K562 (cell line): ENCODE data around the gene COL20A1.

Source experiments
- GATA2 ChIP-seq: sonication (generic); formaldehyde crosslinking; IDR thresholded peaks from 2 replicates; pipeline ENCODE4 v1.4.0; 2020; ENCODE audit warnings: mild to moderate bottlenecking, missing genetic modification reagents
- MEF2D ChIP-seq: conservative IDR thresholded peaks from 2 replicates; pipeline ENCODE4 v1.6.1; 2016; ENCODE audit warnings: low read depth, missing genetic modification characterization, missing compliant biosample characterization
- PURB ChIP-seq: sonication (generic); formaldehyde crosslinking; IDR thresholded peaks from 2 replicates; pipeline ENCODE4 v1.9.0; 2021; ENCODE audit warnings: low read depth, mild to moderate bottlenecking, missing genetic modification reagents
- RB1 ChIP-seq: fragments of 450-650 bp; IDR thresholded peaks from 2 replicates; pipeline ENCODE4 v1.6.1; 2017; ENCODE audit warnings: low read depth, mild to moderate bottlenecking
- SNIP1 ChIP-seq: fragments of 450-650 bp; IDR thresholded peaks from 2 replicates; pipeline ENCODE4 v1.7.1; 2017; ENCODE audit warnings: low read depth, mild to moderate bottlenecking
- TOE1 ChIP-seq, 2 experiments: fragments of 450-650 bp in 1 of 2; sonication (generic) in 1 of 2; formaldehyde crosslinking in 1 of 2; IDR thresholded peaks; 2 replicates each; pipeline versions ENCODE4 v1.7.1 to v1.8.0; 2016 to 2022; ENCODE audit warnings: borderline replicate concordance in 2 of 2, mild to moderate bottlenecking in 2 of 2, antibody characterized with exemption in 1 of 2, inconsistent platforms in 1 of 2, low read depth in 1 of 2, missing genetic modification reagents in 1 of 2, moderate library complexity in 1 of 2
- ZBTB33 ChIP-seq: sonication (generic); formaldehyde crosslinking; IDR thresholded peaks from 2 replicates; pipeline ENCODE4 v1.8.1; 2023; ENCODE audit warnings: mild to moderate bottlenecking, missing genetic modification reagents
- TF ChIP-seq, protein P1 (sequence below): sonication (generic); formaldehyde crosslinking; IDR thresholded peaks from 2 replicates; pipeline ENCODE4 v1.8.1; 2023; ENCODE audit warnings: mild to moderate bottlenecking, missing genetic modification reagents

DNA sequence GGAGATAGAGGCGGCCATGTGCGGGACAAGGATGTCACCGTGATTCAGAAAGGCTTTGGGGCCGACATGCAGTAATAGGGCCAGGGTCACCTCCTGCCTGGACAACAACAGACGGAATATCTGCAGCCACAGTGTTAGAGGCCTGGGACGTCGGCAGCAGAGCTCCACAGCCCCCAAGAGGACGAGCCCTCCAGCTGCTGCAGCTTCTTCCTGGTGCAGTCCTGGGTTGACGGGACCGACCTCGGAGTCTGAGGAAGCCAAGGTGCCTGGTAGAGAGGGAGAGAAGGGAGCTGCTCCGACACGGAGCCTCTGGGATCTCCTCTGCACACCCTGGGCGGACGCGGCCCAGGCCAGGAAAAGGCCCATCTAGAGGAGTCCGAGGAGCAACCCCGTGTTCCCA is 91.3 kb downstream of the COL20A1 start:
- TF ChIP-seq MEF2D (tag) = no peak
- TF ChIP-seq TOE1 (IDR thresholded peaks at IDR 0.05; ENCODE audit: borderline replicate concordance) = no peak
- TF ChIP-seq TOE1 (CRISPR knock-in tag; IDR thresholded peaks at IDR 0.05; ENCODE audit: borderline replicate concordance, low read depth) = no peak
- TF ChIP-seq, protein P1, sequence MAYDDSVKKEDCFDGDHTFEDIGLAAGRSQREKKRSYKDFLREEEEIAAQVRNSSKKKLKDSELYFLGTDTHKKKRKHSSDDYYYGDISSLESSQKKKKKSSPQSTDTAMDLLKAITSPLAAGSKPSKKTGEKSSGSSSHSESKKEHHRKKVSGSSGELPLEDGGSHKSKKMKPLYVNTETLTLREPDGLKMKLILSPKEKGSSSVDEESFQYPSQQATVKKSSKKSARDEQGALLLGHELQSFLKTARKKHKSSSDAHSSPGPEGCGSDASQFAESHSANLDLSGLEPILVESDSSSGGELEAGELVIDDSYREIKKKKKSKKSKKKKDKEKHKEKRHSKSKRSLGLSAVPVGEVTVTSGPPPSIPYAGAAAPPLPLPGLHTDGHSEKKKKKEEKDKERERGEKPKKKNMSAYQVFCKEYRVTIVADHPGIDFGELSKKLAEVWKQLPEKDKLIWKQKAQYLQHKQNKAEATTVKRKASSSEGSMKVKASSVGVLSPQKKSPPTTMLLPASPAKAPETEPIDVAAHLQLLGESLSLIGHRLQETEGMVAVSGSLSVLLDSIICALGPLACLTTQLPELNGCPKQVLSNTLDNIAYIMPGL = no peak
- TF ChIP-seq SNIP1 = no peak
- TF ChIP-seq GATA2 (CRISPR knock-in tag) = no peak
- no peak for TF ChIP-seq ZBTB33 (CRISPR knock-in tag)
- no peak for TF ChIP-seq PURB
- TF ChIP-seq RB1 = no peak
